GM21390 (cell line): ENCODE measurements around the gene SUGCT.

Source experiments
- ATAC-seq: cut with Tn5 transposase; IDR thresholded peaks from one replicate; pipeline ENCODE4 v1.9.1; 2021; ENCODE audit not compliant: unreplicated experiment

The SUGCT gene

GRCh38 chr7:40758590-40758989, 623.8 kb downstream of the SUGCT start:
- no peak for ATAC-seq

GRCh38 chr7:40760293-40760964, 625.6 kb downstream of the SUGCT start:
- ATAC-seq: no peak

- ATAC-seq: no peak
These were observed 626.2 kb downstream of the SUGCT start for GRCh38 chr7:40760987-40761386.

GRCh38 chr7:40761762-40762560, 627.2 kb downstream of the SUGCT start:
- ATAC-seq: no peak

- no peak for ATAC-seq
These were observed 628.8 kb downstream of the SUGCT start for GRCh38 chr7:40763319-40764287.

- no peak for ATAC-seq
These were observed 630.8 kb downstream of the SUGCT start for GRCh38 chr7:40765639-40766038.

GRCh38 chr7:40772096-40772495, 637.3 kb downstream of the SUGCT start:
- no peak for ATAC-seq

GRCh38 chr7:40773656-40774055, 638.9 kb downstream of the SUGCT start:
- no peak for ATAC-seq

GRCh38 chr7:40775877-40776276, 641.1 kb downstream of the SUGCT start:
- ATAC-seq: no peak

GRCh38 chr7:40777730-40778312, 643.0 kb downstream of the SUGCT start:
- ATAC-seq: no peak

- no peak for ATAC-seq
These were observed 645.7 kb downstream of the SUGCT start for GRCh38 chr7:40780460-40780859.

GRCh38 chr7:40782836-40783235, 648.0 kb downstream of the SUGCT start:
- ATAC-seq: no peak

- ATAC-seq: no peak
These were observed 649.4 kb downstream of the SUGCT start for GRCh38 chr7:40784176-40784575.

- ATAC-seq: no peak
These were observed 652.1 kb downstream of the SUGCT start for GRCh38 chr7:40786909-40787308.

GRCh38 chr7:40793132-40793531, 658.3 kb downstream of the SUGCT start:
- ATAC-seq: no peak

- no peak for ATAC-seq
These were observed 660.8 kb downstream of the SUGCT start for GRCh38 chr7:40795607-40796006.

- no peak for ATAC-seq
These were observed 661.9 kb downstream of the SUGCT start for GRCh38 chr7:40796723-40797122.

GRCh38 chr7:40798613-40799012, 663.8 kb downstream of the SUGCT start:
- ATAC-seq: no peak

- ATAC-seq: no peak
These were observed 664.9 kb downstream of the SUGCT start for GRCh38 chr7:40799493-40800403.

- ATAC-seq: no peak
These were observed 666.0 kb downstream of the SUGCT start for GRCh38 chr7:40800771-40801170.
